ENCODE results near the gene RNF166. TPM values are rescaled to one million over a fixed set of nuclear protein-coding genes. Genes with fewer than 3 reads are reported as not detected.

The RNF166 gene
- total and polyA plus RNA-seq, 2 of the 13 experiments (the other 11 are each of a cell fraction or from before 2014, with no cell fraction given): 21.4 to 23.0 TPM

- TF ChIP-seq SSRP1 (CRISPR knock-in tag; IDR thresholded peaks at IDR 0.05) (no peak), SRF (IDR thresholded peaks at IDR 0.05; ENCODE audit: low read depth, low read length) (no peak), ZBTB40 (IDR thresholded peaks at IDR 0.05) (no peak), ZBTB40 (CRISPR knock-in tag; IDR thresholded peaks at IDR 0.05) (peak; percentile 83), ZNF256 (CRISPR knock-in tag; conservative IDR thresholded peaks at IDR 0.05) (no peak), BRF2 (CRISPR knock-in tag; IDR thresholded peaks at IDR 0.05) (no peak; the same call in 1 of the 2 replicates), ZNF446 (CRISPR knock-in tag; IDR thresholded peaks at IDR 0.05) (no peak), GTF2F1 (IDR thresholded peaks at IDR 0.05; ENCODE audit: low read length) (no peak), MBNL3 (CRISPR knock-in tag; conservative IDR thresholded peaks at IDR 0.05) (no peak), SP5 (CRISPR knock-in tag; IDR thresholded peaks at IDR 0.05; ENCODE audit: borderline replicate concordance, low read depth) (peak; percentile 60; the same call in 1 of the 2 replicates), KDM5A (IDR thresholded peaks at IDR 0.05; ENCODE audit: borderline replicate concordance, low read length) (no peak), ZNF180 (CRISPR knock-in tag; IDR thresholded peaks at IDR 0.05; ENCODE audit: borderline replicate concordance, low read depth) (peak; percentile 46; the same call in 1 of the 2 replicates), SOX13 (IDR thresholded peaks at IDR 0.05) (no peak), SOX13 (CRISPR knock-in tag; conservative IDR thresholded peaks at IDR 0.05 in 1 of 2, IDR thresholded peaks at IDR 0.05 in 1 of 2) (peak in 1 of 2 experiments; percentile 41; a peak in 1 of 4 replicates), DNMT1 (CRISPR knock-in tag; IDR thresholded peaks at IDR 0.05) (no peak), HBP1 (CRISPR knock-in tag; IDR thresholded peaks at IDR 0.05; ENCODE audit: low read depth) (no peak), TEF (CRISPR knock-in tag; IDR thresholded peaks at IDR 0.05) (0 out of 2 replicates have a peak, but pooled peaks have one; percentile 22)
These were observed 5.3 kb downstream of the RNF166 start (continued) for GRCh38 chr16:88700636-88701482.
